ENCODE measurements around the gene LBHD2.
"Not testable (repeated sequence)": the region's sequence is repeated elsewhere in the genome, so short reads cannot be mapped to it uniquely, and the experiment has no call there.

Gene LBHD2
- 0 reads per million in 3 experiments for total RNA-seq

DNA sequence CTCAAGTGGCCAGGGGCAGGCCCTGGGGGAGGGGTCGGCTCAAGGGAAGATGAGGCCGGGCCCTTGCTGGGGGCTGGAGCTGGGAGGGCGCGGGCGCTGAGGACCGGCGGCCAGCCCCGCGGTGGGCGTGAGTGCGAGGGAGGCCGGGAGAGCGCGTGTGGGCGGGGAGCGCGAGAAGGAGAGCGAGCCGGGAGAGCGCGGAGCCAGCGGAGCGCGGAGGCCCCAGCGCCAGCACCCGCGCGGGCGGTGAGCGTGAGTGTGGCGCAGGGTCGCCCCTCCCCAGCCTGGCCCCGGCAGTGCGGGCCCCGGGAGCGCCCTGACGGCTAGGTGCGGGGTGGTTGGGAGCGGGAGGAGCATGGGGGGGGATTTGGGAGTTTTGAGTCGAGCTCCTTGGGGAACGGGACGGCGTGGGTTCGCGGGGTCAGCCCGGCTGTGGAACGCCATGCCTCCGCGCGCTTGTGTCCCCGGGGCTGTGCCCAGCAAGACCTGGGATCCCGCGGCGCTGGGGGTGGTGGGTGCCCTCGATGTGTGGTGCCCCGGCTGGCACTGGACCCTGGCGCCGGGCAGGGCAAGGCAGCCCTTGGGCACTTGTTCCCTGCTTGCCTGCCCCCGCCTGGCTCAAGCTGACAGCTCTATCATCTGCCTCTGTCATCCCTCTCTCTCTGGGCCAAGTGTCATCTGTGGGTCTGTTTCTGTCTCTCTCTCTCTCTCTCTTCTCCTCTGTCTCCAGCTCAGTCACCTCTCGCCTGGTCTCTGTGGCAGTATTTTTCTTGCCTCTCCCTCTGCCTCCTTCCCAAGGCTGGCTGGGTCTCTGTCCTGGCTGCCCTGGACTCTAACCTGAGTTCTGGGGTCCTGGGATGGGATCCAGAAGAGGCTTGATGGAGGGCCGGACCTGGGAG is at the start of gene LBHD2:
Gene LBHD2 (plus strand): TSS at position 190 of the 899 bp plus-strand sequence. CDS start 1,803 bp downstream, outside the sequence.
- DNase-seq: no peak

DNA sequence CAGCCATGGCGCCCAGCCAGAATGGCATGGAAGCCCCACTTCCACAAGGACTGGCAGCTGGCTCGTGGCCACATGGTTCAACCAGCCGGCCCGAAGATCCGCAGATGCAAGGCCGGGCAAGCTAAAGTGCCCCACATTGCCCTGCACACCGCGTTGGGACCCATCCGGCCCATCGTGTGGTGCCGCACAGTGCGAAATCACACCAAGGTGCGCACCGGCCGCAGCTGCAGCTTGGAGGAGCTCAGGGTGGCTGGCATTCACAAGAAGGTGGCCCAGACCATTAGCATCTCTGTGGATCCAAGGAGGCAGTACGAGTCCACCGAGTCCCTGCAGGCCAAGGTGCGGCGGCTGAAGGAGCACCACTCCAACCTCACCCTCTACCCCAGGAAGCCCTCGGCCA is 42.5 kb upstream of the LBHD2 start:
- DNase-seq: no peak

DNA sequence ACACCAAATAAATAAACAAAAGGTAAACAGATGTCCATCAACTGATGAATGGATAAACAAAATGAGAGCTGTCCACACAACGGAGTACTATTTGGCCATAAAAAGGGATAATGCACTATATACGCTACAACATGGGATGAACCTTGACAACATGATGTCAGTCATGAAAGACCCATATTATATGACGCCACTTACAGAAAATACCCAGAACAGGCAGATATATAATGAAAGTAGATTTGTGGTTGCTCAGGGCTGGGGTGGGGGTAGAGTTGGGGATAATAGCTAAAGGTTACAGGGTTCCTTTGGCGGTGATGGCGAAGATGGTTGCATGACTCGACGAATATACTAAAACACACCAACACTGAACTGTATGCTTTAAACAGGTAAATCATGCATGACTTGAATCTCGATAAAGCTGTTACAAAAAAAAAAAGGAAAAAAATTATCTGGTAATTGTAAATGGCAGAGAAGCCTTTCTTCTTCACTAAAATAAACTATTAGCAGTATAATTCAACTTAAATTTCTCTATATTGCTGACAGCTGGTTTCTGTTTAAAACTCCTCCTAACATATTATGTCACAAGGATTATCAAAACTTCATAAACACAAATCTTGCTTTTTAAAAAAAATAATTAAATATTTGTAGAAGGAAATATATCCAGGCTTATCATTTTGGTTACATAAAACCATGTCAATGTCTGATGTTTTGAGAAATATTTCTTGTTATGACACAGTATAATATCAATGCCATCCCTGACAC is 40.6 kb upstream of the LBHD2 start:
- DNase-seq: no peak

GRCh38 chr14:103045371-103045869 is 38.6 kb upstream of the LBHD2 start:
- no peak for DNase-seq

DNA sequence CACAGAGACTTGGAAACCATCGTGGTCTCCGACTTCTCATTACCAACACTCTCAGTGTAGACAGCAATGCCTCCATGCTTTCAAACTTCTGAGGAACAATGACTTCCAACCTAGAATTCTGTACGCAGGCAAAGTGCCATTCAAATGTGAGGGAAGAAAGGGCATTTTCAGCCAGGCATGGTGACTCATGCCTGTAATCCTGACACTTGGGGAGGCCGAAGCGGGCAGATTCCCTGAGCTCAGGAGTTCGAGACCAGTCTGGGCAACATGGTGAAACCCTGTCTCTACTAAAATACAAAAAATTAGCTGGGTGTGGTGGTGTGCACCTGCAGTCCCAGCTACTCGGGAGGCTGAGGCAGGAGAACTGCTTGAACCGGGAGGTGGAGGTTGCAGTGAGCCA is 36.6 kb upstream of the LBHD2 start:
- DNase-seq: not testable (repeated sequence)

DNA sequence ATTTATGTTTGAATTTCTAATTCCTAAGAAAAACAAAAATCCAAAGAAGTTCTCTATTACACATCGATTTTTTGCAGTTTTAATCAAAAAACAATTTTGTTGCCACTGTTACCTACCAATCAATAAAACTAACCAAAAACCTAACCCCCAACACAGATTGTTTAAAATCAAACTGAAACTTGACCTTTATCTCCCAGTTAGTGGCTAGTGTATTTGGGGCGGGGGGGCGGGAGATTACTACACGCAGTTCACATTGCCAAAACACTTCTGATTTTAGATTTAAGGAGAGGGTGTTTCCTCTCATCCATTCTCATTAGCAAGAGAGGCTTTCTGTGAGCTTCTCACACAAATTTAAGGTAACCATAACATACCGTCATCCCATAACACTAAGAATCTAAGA is 33.1 kb upstream of the LBHD2 start:
- no peak for DNase-seq

- DNase-seq: no peak
Observed at GRCh38 chr14:103052407-103052806, 31.6 kb upstream of the LBHD2 start.

GRCh38 chr14:103055695-103056094 is 28.3 kb upstream of the LBHD2 start:
- no peak for DNase-seq

GRCh38 chr14:103056322-103057027 is 27.5 kb upstream of the LBHD2 start:
- no peak for DNase-seq

DNA sequence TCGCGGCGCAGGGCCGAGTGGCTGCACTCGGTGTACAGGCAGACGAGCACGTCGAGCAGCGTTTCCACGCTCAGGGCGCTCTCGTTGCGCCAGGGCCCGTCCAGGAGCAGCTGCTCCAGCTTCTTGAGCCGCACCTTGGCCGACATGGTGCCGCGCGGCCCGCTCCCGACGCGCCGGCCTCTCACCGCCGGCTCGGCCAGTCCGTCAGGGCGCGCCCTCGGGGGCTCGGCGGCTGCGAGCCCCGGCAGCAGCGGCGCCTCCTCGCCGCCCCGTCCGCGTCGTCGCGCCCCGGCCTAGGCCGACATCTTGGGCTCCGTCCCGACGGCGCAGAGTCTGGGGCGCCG is 27.0 kb upstream of the LBHD2 start:
- DNase-seq: no peak

GRCh38 chr14:103057372-103058163 is 26.4 kb upstream of the LBHD2 start, which contains the start of gene CDC42BPB:
CDC42BPB (minus strand) TSS chr14:103057549; CDS start chr14:103057173, 376 bp downstream.
- DNase-seq: peak; percentile 67

DNA sequence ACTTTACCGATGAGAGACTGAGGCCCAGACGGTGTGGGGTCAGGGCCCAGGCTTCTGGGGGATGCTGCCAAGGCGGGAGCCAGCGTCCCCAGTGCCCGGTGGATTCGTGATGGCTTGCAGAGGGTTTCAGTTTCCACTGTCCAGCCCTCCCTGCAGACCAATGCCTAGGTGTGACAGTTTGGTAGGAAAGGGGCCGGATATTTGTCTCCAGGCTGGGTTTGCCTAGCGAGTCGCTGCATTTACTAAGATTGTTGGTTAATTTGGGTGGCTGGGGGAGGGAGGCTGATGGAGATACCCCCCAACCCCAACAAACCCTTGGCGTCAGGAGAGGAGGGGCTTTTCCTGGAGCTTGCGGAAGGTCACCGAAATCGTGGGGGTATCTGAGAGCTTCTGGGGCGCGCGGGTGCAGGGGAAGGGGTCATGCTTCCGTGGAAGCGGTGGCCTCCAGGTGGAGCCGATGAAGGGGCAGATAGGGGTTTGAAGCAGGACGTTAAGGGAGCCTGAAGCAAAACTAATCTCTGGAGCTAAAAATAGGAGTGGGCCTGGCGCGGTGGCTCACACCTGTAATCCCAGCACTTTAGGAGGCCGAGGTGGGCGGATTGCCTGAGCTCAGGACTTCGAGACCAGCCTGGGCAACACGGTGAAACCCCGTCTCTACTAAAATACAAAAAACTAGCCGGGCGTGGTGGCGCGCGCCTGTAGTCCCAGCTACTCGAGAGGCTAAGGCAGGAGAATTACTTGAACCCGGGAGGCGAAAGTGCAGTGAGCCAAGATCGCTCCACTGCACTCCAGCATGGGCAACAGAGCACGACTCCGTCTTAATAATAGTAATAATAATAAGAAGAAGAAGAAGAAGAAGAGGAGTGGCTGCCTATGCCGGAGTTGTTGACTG is 25.6 kb upstream of the LBHD2 start:
- no peak for DNase-seq

GRCh38 chr14:103059556-103059955 is 24.5 kb upstream of the LBHD2 start:
- DNase-seq: no peak

- DNase-seq: no peak
Observed at GRCh38 chr14:103061482-103061976, 22.5 kb upstream of the LBHD2 start.

DNA sequence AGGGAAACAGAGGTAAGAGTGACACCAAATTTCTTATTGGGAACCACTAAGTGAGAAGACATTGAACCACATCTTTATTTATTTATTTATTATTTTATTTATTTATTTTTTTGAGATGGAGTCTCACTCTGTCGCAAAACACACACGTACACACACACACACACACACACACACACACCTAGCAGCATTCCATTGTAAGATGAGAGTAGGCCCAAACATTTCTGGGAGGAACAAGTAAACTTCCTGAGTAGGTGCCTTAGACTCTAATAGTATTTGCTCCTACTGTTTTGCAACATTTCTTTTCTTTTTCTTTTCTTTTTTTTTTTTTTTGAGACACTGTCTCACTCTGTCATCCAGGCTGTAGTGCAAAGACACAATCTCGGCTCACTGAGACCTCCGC is 19.6 kb upstream of the LBHD2 start:
- no peak for DNase-seq

- no peak for DNase-seq
Observed at GRCh38 chr14:103064978-103065377, 19.0 kb upstream of the LBHD2 start.

- DNase-seq: no peak
Observed at GRCh38 chr14:103065861-103066260, 18.1 kb upstream of the LBHD2 start.

DNA sequence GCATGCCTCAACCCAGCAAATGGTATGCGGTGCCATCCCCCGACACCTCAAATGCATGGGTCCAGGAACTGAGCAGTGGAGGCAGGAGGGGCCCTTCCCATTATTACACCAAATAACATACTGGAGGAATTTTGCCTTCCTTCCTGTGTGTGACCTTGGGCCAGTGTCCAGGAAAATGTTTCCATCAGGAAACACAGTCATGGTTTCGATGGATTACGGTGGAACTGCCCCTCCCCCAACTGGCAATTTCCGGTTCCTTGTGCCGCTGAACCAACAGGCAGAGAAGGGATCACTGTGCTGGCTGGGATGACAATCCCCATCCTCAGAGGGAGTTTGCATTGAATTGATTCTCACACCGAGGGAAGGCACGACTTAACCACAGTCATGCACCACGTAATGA is 17.6 kb upstream of the LBHD2 start:
- no peak for DNase-seq

DNA sequence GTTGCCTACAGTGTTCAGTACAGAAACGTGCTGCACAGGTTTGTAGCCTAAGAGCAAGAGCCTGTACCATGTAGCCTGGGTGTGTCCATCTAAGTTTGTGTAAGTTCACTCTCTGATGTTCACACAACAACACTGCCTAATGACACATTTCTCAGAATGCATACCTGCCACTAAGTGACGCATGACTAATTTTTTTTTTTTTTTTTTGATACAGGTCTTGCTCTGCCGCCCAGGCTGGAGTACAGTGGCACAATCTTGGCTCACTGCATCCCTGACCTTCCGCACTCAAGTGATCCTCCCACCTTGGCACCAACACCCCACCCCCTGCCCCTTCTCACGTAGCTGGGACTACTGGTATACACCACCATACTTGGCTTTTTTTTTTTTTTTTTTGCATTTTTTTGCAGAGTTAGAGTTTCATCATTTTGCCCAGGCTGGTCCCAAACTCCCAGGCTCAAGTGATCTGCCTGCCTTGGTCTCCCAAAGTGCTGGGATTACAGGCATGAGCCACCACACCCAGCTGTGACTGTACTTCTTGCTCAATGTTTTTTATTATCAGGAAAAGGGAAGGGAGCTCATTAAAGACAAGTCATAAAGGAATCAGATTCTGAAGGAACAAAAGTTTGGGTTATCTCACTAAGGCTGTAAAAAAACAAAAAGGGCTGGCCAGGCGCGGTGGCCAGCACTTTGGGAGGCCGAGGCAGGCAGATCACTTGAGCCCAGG is 16.6 kb upstream of the LBHD2 start:
- DNase-seq: no peak

Measured in central memory CD4-positive, alpha-beta T cell (primary cell).